Left hindlimb (tissue), 1 donor: ENCODE data around the gene AQP3.
"Not testable (repeated sequence)": the region's sequence is repeated elsewhere in the genome, so short reads cannot be mapped to it uniquely, and the experiment has no call there.

Experiments
- DNase-seq: peaks from one replicate; pipeline ENCODE4 v3.0.0-alpha.2; 2018

AQP3 gene

DNA sequence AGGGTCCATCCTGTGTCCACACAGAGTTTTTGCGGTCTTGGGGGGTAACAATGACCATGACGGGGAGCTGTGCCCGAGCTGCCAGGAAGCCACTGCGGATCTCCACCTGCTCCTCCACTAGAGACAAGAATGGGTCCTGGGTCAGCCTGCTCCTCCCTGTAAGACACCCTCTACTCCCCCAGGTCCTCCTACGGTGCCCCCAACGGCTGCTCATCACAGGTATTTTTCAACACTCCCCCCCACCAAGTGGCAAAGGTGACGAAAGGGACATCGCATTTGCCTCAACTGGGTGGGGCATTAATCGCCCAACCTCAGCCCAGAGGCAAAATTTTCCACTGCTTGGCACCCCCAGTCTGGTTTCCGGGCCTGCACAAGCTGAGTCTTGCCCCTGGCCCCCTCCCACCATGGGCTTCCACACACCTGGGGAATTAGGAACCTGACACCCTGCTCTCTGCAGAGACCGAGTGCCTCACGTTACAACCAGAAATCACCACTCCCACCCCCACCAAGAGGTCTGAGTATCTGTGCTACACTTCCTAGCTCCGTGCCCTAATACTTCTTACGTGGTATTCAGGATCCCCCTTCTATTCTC lies 16.7 kb upstream of the AQP3 start:
- DNase-seq: no peak

DNA sequence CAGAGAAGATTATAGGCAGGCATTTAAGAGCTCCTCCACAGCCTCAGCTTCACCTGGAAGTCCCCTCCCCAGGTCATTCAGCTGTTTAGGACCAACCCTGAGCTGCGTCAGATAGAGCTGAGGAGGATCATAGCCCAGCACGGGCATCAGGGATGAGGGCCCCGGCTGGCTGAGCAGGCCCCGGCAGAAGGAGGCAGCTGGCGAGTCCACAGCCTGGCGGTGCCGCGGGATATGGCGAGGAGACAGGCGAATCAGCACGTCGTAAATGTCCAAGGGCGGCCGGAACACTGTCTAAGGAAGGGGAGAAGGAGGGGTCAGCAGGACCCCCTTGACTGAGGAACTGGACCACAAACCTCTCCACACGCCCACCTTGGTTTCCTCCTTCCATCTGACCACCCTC lies 15.8 kb upstream of the AQP3 start:
- no peak for DNase-seq

GRCh38 chr9:33461492-33461891 lies 14.1 kb upstream of the AQP3 start:
- no peak for DNase-seq

- DNase-seq: no peak
Observed at GRCh38 chr9:33460854-33461253, 13.5 kb upstream of the AQP3 start.

DNA sequence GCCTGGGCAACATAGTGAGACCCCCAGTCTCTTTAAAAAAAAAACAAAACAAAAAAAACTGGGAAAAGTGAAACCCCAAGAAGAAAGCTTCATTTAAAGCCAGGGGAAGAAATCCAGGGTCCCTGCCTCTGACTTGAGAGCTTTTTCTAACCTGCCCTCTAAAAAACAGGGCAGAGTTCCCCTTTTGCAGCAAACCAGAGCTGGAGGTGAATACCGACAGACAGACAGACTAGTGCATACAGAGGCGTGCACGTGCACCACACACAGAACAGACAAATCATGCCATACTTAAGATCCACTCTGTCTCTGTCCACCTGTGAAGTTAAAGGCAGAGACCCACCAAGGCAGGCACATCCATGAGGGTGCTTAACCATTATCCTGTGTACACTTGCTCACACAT lies 11.7 kb upstream of the AQP3 start:
- no peak for DNase-seq

DNA sequence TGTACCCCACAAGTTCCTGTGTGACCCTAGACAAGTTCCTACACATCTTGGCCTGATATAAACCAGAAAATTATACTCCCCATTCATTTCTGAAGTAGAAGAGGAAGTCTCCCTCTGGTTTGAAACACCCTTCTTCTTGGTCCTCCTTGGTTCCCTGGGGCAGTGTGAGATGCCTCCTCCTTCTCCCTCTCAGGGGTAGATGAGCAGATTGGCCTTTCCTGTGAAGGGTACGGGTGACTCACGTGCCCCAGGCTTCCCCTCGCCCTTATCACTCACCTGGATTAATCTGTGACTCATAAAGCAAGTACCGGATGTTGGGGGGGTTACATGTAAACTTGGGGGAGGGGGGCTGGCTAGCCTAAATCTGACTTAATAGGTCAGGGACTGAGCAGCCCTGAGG lies 11.1 kb upstream of the AQP3 start:
- DNase-seq: no peak

DNA sequence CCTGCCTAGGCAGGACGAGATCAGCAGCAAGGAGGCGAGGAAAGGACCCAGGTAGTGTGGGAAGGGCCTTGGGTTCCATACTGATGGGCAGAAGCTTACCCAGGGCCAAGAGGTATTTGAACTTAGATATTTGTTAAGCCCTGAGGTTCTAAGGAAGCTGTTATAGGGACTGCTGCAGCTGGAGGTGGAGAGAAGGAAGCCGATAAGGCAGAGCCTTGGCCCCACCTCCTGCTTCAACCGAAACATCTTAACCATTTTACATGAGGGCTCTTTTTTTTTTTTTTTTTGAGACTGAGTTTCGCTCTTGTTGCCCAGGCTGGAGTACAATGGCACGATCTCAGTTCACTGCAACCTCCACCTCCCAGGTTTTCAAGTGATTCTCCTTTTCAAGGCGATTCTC lies 8.6 kb upstream of the AQP3 start:
- DNase-seq: no peak

GRCh38 chr9:33455456-33455855 lies 8.1 kb upstream of the AQP3 start:
- not testable (repeated sequence) for DNase-seq

- DNase-seq: not testable (repeated sequence)
Observed at GRCh38 chr9:33454661-33455026, 7.3 kb upstream of the AQP3 start.

DNA sequence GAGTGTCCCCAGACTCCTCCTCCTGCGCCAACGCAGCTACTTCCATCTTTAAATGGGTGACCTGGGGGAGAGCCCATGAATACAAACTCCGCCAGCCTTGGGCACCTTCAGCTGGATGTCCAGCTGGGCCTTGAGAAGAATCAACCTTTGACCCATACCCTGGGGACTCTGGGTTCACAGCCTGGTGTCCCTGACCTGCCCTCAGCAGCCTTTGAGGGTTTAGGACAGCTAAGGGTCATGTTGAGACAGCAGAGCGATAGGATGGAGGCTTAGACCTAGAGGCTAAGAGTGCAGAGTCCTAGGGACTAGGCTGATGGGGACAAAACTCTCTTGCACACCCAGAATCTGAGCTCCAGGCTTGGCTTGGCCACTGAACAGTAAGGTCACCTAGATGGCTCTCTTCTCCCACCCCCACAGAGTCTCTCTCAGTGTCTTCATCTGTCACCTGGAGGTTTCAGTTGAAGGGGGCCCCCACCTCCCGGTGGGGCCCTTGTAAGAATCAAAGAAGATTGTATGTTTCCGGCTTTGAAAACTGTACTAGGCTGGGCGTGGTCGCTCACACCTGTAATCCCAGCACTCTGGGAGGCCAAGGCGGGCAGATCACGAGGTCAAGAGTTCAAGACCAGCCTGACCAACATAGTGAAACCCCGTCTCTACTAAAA lies 6.7 kb upstream of the AQP3 start:
- DNase-seq: no peak

DNA sequence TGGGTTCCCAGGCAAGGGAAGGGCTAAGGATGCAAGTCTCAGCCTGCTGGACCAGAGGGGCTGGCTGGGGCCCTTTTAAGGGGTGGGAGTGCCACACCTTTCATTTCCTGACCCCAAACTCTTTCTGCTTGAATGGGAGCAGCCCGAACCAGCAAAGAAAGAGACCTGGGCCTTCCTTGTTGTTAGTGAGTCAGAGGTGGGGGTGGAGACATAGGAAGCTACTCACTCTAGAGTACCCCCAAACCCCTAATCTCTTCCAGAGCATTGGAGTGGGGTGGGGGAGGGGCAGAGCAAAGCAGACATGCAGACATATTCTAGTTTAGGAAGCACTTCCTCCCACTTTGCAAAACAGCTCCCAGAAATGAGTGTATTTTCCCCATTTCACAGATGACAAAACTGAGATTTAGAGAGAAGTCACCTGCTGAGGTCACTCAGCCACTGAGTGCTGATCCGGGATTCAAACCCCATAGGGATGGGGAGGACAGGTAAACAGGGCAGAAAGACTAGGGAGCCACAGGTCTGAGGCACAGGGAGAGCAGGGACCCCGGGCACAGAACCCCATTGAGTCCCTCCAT lies 6.0 kb upstream of the AQP3 start:
- DNase-seq: no peak

DNA sequence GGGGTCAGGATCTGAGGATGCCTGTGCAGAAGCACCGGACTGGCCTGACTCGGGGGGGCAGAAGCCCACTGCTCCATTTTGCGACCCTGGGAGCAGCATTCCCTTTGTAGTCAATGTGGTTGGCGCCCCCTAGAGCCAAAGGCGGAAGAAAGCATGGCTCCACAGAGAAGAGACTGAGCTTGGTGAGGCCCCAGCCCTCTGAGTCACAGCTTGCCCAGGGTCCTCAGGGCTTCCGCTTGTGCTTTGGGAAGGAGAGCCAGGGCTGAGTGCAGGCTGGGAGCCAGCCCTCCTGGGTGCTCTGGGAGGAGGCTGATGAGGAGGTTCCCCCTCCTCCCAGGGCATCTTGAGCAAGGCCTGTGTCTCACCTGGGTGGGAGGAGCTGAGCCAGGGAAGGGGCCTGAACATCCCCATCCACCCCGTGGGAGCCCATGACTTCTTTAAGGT lies 5.5 kb upstream of the AQP3 start:
- DNase-seq: no peak

GRCh38 chr9:33450621-33451146 lies 3.3 kb upstream of the AQP3 start:
- no peak for DNase-seq

DNA sequence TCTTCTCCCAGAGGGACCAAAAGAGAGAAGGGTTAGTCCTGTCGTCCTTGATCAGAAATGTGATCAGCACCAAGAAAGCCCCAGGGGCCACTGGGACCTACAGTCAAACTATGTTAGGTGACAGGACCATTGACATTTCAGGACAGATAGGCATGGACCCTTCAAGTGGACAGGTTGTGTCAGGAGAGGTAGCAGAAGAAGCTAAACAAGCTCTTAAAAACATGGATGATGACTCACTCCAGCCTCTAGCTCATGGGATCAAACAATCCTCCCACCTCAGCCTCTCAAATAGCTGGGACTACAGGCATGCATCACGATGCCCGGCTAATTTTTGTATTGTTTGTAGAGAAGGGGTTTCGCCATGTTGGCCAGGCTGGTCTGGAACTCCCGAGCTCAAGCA lies 2.3 kb upstream of the AQP3 start:
- DNase-seq: no peak

DNA sequence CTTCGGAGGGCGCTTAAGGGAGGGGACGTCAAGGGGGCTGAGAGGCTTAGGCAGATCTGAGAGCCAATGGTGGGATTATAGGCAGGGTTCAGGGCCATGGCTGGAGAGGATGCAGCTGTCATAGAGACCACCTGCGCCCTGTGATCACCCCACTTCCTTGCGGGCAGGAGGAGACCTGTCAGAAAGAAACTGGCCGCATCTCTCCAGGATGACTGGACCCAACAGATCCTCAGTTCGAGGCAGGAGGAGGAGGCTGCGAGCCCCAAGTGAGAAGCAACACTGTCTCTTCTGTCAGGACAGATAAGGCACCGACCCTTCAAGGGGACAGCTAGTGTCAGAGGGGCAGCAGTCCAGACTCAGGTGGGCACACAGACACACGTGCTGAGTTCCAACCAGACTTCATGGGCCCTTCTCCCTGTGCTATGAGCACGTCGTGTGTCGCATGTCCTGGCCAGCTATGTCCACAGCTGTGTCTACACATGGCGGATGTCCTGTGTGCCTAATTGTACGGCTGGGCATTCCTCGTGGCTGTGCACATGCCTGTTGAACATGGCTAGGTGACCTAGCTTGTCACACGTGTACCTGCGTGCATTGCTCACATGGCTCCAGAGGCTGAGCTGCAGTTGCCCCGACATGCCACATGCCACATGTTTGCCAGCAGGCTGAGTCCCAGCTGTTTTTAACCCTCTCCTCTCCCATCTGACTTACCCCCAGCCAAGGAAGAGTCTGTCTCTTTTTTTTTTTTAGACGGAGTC lies 583 bp upstream of the AQP3 start:
- DNase-seq: no peak

GRCh38 chr9:33446240-33446945 lies 1.0 kb downstream of the AQP3 start:
- no peak for DNase-seq

DNA sequence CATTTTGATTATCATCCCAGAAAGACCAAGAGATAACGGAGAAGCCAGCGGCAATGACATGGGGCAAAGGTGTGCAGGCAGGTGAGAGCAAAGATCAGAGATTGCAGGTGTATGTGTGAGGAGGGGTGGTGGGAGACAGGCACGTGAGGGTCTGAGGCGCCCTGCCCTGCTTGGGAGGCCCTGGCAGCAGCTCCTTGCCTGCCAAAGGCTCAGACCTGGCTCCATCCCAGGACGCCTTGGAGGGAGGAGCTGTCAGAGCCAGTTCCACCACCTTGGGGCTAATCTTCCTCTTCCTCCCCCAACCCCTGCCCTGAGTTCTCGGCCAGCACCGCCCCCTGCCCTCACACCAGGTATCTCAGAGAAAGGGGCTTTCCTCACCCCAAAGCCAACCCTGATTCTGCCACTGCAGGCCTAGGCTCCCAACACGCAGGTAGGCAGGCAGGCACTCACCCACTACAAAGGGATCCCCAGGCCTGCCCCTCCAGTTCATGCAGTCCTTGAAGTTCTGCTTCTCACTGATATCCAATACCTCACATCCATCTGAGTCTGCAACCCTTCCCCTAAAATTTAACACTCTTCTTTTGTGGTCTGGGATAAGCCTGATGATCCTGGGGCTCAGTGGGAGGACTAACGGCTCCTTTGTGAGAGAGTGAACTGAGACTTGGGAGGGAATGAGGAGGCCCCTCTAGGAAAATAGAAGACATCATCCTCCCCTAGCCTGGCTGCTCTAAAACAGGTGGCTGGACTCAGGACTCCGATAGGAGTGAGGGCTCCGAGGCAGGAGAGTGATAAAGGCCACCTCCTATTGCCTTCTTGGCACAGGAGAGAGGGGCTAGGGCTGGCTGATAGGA lies 1.8 kb downstream of the AQP3 start:
- DNase-seq: no peak

DNA sequence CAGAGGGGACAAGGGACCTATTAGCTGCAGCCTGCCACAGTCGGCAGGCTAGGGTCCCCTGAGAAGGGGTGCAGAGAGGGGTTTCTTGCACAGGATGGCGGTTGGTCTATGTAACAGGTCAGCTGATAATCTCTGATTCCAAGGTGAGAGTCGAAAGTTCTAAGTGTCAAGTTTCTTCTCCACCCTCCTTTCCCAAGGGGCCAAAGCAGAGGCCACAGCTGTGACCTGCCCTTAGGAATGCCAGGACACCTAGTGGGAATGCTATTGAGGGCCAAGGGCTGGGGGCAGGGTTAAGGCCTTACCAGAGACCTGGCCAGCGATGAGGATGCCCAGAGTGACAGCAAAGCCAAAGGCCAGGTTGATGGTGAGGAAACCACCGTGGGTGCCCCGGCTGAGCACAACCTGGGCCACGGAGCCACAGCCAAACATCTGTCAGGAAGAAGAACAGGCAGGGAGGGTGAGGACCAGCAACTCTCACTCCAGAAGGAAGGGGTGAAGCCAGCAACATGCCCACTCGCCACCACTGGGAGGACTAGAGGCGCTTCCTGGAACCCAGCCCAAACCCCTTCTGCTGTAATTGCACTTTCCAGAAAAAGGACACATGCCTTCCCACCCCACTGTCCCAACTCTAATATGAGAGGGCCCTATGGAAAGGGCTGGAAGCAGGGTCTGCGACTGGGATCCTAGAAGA lies 3.8 kb downstream of the AQP3 start:
- no peak for DNase-seq

GRCh38 chr9:33443047-33443446 lies 4.3 kb downstream of the AQP3 start:
- DNase-seq: no peak

DNA sequence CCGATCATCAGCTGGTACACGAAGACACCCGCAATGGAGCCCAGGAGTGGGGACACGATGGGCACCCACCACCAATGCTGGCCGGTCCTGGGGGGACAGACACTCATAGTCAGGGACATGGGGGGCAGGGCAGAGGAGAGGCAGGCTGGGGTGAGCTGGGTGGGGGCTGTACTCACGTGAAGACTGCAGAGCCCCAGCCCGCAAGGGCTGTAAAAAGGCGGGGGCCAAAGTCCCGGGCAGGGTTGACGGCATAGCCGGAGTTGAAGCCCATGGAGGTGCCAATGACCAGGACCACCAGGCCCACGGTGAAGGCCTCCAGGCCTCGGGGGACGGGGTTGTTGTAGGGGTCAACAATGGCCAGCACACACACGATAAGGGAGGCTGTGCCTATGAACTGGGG lies 5.3 kb downstream of the AQP3 start:
- no peak for DNase-seq

DNA sequence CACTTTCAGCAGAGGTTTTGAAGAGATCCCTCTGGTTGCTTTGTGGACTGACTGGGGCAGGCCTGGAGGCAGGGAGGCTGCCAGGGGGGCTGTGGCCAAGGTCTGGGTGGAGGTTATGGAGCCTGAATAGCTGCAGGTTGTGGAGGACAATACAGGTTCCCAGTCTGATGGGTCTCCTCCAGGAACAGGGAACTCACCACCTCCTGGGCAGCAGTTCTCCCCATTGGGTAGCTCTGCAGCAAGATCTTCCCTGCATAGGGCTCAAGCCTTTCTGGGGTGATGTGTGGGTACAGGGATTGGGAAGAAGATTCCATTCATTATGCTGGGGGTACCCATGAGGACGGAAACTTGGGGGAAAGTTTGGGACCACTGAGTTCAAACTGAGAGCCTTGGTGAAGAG lies 6.8 kb downstream of the AQP3 start:
- DNase-seq: no peak

DNA sequence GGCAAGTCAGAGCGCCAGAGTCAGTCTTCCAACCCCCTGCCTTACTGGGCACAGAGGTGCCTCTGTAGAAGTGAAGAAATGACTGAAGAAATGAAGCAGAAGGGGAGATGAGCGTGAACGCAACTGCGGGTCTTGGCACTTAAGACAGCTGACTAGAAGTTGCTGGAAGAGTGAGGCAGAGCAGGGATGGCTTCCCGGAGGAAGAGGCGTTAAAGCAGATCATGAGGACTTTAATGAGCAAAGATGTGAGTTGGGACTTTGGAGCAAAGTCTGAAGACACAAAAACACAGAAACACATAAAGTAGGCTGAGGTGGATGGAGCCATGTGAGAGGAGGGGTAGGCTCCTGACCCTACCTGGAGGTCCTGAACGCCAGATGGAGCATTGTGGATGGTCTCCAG lies 7.2 kb downstream of the AQP3 start:
- no peak for DNase-seq
